GM19452 (cell line): ENCODE data around the gene CD47.

Experiments
- ATAC-seq: cut with Tn5 transposase; IDR thresholded peaks from one replicate; pipeline ENCODE4 v1.9.1; 2021; ENCODE audit not compliant: unreplicated experiment

The CD47 gene

GRCh38 chr3:108092501-108092900 lies 1.7 kb upstream of the CD47 start:
- ATAC-seq: no peak

GRCh38 chr3:108091498-108092250 lies 843 bp upstream of the CD47 start:
- peak; percentile 7 for ATAC-seq

- peak; percentile 9 for ATAC-seq
Observed at GRCh38 chr3:108090049-108090700, 656 bp downstream of the CD47 start.

- ATAC-seq: no peak
Observed at GRCh38 chr3:108089579-108089978, 1.3 kb downstream of the CD47 start.

- peak; percentile 53 for ATAC-seq
Observed at GRCh38 chr3:108088697-108089096, 2.1 kb downstream of the CD47 start.

GRCh38 chr3:108088146-108088545 lies 2.7 kb downstream of the CD47 start:
- no peak for ATAC-seq

GRCh38 chr3:108086653-108087052 lies 4.2 kb downstream of the CD47 start:
- no peak for ATAC-seq

GRCh38 chr3:108085810-108086350 lies 5.0 kb downstream of the CD47 start:
- no peak for ATAC-seq

- ATAC-seq: no peak
Observed at GRCh38 chr3:108085370-108085769, 5.5 kb downstream of the CD47 start.

GRCh38 chr3:108079877-108080276 lies 11.0 kb downstream of the CD47 start:
- ATAC-seq: no peak

GRCh38 chr3:108079043-108079442 lies 11.8 kb downstream of the CD47 start:
- no peak for ATAC-seq

GRCh38 chr3:108076564-108076963 lies 14.3 kb downstream of the CD47 start:
- no peak for ATAC-seq

GRCh38 chr3:108073764-108074431 lies 16.9 kb downstream of the CD47 start:
- ATAC-seq: no peak

GRCh38 chr3:108071368-108071767 lies 19.5 kb downstream of the CD47 start:
- no peak for ATAC-seq

- no peak for ATAC-seq
Observed at GRCh38 chr3:108070356-108070755, 20.5 kb downstream of the CD47 start.

GRCh38 chr3:108067768-108068167 lies 23.1 kb downstream of the CD47 start:
- ATAC-seq: no peak

- no peak for ATAC-seq
Observed at GRCh38 chr3:108065096-108065495, 25.7 kb downstream of the CD47 start.

GRCh38 chr3:108064293-108064887 lies 26.4 kb downstream of the CD47 start:
- no peak for ATAC-seq

- no peak for ATAC-seq
Observed at GRCh38 chr3:108062051-108062450, 28.8 kb downstream of the CD47 start.

- ATAC-seq: no peak
Observed at GRCh38 chr3:108060331-108060730, 30.5 kb downstream of the CD47 start.

- ATAC-seq: no peak
Observed at GRCh38 chr3:108055931-108056330, 34.9 kb downstream of the CD47 start.
